ENCODE data around the gene ARF4. TPM values are rescaled to one million over a fixed set of nuclear protein-coding genes. Genes with fewer than 3 reads are reported as not detected.
"Not testable (repeated sequence)": the region's sequence is repeated elsewhere in the genome, so short reads cannot be mapped to it uniquely, and the experiment has no call there.

The ARF4 gene
- polyA plus RNA-seq (ENCODE audit: insufficient read length), result 240 TPM
- long read RNA-seq, donor 1, transcript ARF4-201 (6 exons, 1,660 nt), result major isoform, 86 of 87 reads
- long read RNA-seq, donor 1, partial matches to known transcripts, result 0 of 87 reads
- long read RNA-seq, donor 1, other reads (novel, unspliced or antisense), result 0 of 87 reads
- long read RNA-seq, donor 2, transcript ARF4-201 (6 exons, 1,660 nt), result major isoform, 90 of 90 reads
- long read RNA-seq, donor 2, partial matches to known transcripts, result 0 of 90 reads
- long read RNA-seq, donor 2, other reads (novel, unspliced or antisense), result 0 of 90 reads
- long read RNA-seq, donor 3, transcript ARF4-201 (6 exons, 1,660 nt), result major isoform, 64 of 65 reads
- long read RNA-seq, donor 3, partial matches to known transcripts, result 0 of 65 reads
- long read RNA-seq, donor 3, other reads (novel, unspliced or antisense), result 0 of 65 reads
- long read RNA-seq, donor 4, transcript ARF4-201 (6 exons, 1,660 nt), result major isoform, 5 of 5 reads
- long read RNA-seq, donor 4, partial matches to known transcripts, result 0 of 5 reads
- long read RNA-seq, donor 4, other reads (novel, unspliced or antisense), result 0 of 5 reads
- long read RNA-seq, donor 5, transcript ARF4-201 (6 exons, 1,660 nt), result major isoform, 114 of 115 reads
- long read RNA-seq, donor 5, partial matches to known transcripts, result 0 of 115 reads
- long read RNA-seq, donor 5, other reads (novel, unspliced or antisense), result 0 of 115 reads
- long read RNA-seq, donor 6, transcript ARF4-201 (6 exons, 1,660 nt), result major isoform, 83 of 84 reads
- long read RNA-seq, donor 6, partial matches to known transcripts, result 0 of 84 reads
- long read RNA-seq, donor 6, other reads (novel, unspliced or antisense), result 0 of 84 reads
- long read RNA-seq, donor 7, transcript ARF4-201 (6 exons, 1,660 nt), result major isoform, 123 of 134 reads
- long read RNA-seq, donor 7, partial matches to known transcripts, result 10 of 134 reads
- long read RNA-seq, donor 7, other reads (novel, unspliced or antisense), result 0 of 134 reads
- long read RNA-seq, donor 8, transcript ARF4-201 (6 exons, 1,660 nt), result major isoform, 37 of 37 reads
- long read RNA-seq, donor 8, partial matches to known transcripts, result 0 of 37 reads
- long read RNA-seq, donor 8, other reads (novel, unspliced or antisense), result 0 of 37 reads

DNA sequence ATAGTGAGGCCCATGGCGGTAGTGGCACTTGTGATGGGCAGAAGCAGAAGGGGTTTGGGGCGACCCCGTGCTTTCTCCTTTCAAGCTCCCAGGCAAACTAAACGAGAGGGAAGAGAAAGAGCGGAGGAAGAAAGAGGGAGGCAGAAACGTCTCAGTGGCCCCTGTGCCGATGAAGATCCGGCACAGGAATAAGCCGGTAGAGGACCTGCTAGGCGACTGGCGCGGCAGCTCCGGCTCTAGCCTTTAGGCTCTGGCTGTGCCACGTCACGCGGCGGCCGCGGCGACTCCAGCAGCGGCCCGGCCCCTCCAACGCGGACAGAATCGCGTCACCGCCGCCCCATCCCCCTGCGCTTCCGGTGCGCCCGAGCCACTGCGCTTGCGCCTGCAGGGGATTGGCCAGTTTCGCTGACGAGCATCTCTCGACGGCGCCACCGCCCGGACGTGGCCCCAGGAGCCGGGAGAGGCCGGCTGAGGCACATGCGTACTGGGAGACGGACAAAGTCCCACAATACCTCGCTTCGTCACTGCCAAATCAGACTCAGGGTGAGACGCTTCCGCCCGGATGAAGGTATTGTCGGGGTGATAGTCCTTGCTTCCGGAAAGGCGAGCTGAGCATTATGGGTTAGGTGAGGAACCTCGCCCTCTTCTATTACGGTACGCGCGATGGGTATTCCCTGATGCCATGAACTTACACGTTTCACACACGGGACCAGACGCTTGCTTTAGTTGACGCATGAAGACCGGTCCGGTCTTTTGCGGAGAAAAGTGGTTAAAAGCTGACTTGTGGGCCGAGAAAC lies at the start of gene ARF4:
ARF4 (minus strand) TSS at position 218 of the 797 bp plus-strand sequence; CDS start at position 14, 204 bp downstream.
- peak; percentile 99 for DNase-seq

DNA sequence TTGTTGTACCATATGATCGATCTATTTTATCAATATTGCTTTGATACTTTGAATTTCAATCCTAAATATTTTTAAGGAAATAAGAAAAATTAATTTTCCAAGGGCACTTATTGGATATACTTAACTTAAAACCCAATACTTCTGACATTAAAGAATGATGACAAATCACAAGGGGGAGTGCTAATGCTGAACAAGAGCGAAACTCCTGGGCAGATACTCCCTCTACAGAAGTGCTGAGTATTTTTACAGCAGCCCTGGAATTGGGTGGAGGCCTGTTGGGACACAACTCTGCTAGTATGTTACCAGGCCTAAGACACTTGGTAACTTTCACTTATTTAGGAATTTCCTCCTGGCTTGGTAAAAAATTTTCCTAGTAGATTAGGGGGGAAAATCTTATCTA lies 49.6 kb upstream of the ARF4 start:
- DNase-seq, result peak; percentile 3

DNA sequence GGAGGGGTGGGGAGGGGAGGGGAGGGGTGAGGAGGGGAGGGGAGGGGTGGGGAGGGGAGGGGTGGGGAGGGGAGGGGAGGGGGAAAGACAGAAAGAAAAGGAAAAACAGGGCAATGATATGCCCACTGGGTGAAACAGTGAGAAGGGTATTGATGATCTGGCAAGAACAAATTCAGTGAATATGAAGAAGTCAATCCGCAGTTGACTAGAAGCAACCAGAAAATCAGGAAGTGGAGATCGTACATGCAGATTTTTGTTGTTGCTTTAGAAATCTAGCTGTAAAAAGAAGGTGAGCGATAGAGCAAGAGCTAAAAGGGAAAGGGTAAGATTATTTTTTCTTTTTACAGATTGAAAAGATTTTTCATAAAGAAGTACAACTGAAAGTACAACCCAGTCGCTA lies 47.6 kb upstream of the ARF4 start:
- DNase-seq, result no peak

DNA sequence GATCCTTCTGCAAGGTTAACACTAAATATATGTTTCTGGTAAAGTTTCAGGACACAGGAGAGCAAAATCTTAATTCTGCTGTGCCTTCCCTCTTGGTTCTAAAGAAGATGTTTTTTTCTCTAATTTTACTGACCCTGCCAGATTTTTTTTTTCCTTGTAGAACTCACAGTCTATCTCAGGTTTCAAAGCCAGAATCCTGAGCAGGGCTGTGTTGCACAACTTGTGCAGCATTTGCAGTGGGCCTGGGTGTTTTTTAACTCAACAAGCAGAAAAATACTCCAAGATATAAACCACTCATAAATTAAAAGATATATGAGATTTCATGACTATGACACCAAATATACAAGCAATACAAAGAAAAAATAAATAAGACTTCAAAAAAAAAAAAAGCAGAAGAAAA lies 40.2 kb upstream of the ARF4 start:
- no peak for DNase-seq

DNA sequence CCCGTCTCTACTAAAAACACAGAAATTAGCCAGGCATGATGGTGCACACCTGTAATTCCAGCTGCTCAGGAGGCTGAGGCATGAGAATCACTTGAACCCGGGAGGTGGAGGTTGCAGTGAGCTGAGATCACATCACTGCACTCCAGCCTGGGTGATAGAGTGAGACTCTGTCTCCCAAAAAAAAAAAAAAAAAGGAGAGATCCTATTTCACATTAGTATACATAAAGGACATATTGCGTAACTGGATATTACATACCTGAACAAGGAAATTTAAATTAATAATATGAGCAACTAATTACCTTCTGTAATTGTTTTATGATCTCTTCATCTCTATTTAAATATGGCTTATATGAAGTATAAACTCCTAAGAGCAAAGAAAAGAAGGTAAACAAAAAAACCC lies 37.1 kb upstream of the ARF4 start:
- DNase-seq, result not testable (repeated sequence)

DNA sequence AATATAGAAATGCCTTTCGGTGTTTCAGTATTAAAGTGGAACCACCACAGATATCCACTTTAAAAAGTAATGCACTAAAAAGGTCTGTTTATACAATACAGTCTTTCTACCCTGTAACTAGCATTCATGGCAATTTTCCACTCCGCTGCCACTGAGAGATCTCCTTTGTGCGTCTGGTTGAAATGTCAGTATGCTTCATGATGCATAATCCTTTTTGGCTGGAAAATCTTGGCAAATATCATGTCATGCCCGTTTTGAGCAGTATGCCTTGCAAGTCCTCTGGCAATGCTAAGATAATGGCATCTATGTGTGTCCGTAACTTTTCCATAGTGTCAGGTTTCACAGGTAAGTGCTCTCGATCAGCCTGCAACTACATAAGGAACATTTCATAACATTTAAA lies 30.8 kb upstream of the ARF4 start:
- DNase-seq, result no peak

DNA sequence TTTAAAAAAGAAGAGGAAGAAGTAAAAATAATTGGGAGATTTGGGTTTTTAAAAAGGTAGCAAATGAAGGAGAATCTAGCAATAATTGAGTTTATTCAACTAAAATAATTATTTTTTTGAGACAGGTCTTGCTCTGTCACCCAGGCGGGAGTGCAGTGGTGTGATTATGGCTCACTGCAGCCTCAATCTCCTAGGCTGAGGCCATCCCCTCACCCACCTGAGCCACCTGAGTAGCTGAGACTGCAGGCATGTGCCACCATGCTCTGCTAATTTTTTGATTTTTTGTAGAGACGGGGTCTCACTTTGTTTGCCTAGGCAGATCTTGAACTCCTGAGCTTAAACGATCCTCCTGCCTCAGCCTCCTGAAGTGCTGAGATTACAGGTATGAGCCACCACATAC lies 27.7 kb upstream of the ARF4 start:
- no peak for DNase-seq

DNA sequence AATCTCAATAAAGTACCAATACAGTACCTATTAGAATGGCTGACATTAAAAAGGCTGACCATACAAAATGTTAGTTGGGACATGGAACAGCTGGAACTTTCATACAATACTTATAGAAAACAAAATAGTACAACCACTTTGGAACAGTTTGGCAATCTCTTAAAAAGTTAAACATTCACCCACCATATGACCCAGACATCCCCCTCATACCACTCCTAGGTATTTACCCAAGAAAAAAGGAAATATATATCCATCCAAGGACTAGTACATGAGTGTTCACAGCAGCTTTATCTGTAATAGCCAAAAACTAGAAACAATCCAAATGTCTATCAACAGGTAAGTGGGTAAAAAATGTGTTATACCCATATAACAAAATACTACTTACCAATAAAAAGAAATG lies 25.2 kb upstream of the ARF4 start:
- no peak for DNase-seq

DNA sequence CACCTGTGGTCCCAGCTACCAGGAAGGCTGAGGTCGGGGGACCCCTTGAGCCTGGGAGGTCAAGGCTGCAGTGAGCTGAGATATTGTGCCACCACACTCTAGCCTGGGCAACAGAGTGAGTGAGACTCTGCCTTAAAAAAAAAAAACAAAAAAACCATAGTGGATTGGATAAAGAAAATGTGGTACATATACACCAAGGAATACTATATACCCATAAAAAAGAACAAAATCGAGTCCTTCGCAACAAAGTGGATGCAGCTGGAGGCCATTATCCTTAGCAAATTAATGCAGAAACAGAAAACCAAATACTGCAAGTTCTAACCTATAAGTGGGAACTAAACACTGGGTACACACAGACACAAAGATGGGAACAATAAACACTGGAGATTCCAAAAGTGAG lies 20.6 kb upstream of the ARF4 start:
- no peak for DNase-seq

DNA sequence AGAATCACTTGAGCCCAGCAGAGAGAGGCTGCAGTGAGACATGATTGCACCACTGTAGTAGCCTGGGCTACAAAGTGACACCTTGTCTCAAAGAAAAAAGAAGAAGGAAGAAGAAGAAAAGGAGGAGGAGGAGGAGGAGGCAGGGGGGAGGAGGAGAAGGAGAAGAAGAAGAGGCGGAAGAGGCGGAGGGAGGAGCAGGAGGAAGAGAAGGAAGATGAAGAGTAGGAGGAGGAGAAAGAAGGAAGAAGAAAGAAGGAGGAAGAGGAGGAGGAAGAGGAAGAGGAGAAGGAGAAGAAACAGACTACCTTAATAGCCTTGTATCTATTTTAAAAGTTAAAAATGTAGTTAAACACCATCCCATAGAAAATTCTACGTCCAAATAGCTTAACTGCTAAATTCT lies 19.1 kb upstream of the ARF4 start:
- no peak for DNase-seq

DNA sequence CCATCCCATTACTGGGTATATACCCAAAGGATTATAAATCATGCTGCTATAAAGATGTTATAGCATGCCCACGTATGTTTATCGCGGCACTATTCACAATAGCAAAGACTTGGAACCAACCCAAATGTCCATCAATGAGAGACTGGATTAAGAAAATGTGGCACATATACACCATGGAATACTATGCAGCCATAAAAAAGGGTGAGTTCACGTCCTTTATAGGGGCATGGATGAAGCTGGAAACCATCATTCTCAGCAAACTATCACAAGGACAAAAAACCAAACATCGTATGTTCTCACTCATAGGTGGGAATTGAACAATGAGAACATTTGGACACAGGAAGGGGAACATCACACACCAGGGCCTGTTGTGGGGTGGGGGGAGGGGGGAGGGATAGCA lies 14.7 kb upstream of the ARF4 start:
- DNase-seq, result not testable (repeated sequence)

DNA sequence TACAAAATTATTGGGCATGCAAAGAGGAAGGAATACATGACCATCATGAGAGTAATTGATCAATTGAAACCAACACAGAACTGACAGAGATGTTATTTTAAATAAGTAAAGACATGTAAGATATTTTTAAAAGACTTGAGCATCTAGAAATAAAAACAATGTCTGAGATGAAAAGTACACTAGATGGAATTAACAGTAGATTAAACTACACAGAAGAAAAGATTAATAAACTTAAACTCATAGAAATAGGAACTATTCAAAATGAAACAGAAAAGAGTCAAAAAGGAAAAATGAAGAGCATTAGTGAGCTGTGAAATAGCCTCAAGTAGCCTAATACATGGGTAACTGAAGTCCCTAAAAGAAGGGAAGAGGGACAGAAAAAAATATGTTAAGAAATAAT lies 8.5 kb upstream of the ARF4 start:
- no peak for DNase-seq

DNA sequence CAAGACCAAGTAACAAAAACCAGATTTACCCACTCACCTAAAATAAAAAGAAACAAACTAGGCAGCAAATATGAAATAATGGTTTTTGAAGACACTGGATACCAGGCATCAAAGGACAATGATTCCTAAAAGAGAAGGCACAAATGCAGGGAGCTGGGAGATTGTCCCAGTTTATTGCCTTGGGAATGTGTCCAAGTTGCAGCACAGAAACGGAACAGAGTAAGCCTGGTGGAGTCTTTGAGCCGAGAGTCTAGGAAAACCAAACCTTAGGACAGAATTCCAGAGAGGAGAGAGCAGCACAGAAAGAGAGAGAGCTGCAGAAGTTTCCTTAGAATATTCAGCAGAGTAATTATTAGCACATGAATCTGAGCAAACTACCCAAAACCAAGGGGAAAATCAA lies 7.8 kb upstream of the ARF4 start:
- no peak for DNase-seq

DNA sequence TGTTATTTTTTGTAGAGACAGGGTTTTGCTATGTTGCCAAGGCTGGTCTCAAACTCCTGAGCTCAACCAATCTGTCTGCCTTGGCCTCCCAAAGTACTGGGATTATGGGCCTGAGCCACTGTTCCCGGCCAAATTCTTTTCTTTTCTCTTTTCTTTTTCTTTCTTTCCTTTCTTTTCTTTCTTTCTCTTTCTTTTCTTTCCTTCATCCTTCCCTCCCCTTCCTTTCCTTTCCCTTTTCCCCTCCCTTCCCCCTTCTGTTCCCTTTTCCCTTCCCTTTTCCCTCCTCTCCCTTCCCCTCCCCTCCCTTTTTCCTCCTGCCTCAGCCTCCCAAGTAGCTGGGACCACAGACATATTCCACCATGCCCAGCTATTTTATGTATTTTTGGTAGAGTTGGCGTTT lies 3.1 kb upstream of the ARF4 start:
- no peak for DNase-seq

DNA sequence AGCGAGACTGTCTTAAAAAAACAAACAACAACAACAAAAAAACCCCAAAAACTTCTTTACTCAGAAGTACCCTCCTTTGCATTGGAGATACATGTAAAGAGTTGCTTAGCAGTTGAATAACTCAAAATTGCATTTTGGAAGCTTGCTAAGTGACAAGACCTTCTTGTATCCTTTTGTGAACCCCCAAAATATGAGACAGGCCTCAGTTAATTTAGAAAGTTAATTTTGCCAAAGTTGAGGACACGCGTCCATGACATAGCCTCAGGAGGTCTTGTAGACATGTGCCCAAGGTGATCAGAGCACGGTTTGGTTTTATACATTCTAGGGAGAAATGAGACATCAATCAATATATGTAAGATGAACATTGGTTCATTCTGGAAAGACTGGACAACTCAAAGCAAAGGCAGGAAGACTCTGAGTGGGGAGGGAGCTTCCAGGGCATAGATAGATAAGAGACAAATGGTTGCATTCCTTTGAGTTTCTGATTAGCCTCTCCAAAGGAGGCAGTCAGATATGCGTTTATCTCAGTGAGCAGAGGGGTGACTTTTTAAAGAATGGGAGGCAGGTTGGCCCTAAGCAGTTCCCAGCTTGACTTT lies 1.7 kb upstream of the ARF4 start:
- no peak for DNase-seq

DNA sequence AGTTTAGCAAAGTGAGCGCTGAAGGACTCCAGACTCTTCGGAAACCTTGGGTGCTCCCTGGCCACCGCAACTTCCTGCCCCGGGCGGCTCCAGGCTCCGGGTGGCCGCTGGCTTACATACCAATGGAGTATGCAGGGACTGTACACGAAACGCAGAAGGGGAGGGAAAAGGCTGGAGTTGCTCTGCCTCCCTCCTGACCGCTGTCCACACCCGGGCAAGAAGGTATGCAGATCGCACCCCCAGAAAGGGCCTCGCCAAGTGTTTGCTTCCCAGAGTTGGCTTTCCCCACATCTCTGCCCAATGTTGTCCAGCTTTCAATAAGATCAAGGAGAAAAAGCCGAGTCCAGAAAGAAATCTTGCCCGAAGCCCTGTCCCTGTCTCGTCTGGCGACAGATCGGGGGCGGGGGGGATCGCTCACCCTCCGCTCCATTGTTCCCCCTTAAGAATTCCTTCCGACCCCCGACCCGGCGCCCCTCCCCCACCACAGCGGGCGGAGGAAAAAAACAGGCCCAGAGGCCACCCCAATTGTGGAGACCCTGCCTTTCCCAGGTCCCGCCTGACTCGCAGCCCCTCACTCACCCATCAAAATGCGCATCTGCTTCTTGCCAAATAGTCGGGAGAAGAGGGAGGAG lies 533 bp downstream of the ARF4 start:
- DNase-seq, result peak; percentile 62

DNA sequence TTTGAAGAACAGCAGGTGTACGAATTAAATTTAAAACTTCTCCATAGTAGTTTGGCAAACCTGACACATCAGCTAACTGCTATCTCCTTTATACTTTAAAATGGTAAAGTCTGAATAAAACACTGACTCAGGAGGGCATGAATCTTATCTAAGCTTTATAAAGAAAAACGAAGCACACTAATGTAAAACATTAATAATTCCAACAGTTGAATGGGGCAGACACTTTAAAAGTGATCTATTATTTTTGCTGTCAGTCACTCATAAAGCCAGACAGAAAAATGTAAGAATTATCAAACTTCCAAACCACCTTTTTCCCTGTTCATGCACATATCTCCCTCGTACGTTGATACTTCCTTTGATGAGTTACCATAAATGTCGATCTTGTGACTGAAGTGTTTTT lies 2.6 kb downstream of the ARF4 start:
- no peak for DNase-seq

DNA sequence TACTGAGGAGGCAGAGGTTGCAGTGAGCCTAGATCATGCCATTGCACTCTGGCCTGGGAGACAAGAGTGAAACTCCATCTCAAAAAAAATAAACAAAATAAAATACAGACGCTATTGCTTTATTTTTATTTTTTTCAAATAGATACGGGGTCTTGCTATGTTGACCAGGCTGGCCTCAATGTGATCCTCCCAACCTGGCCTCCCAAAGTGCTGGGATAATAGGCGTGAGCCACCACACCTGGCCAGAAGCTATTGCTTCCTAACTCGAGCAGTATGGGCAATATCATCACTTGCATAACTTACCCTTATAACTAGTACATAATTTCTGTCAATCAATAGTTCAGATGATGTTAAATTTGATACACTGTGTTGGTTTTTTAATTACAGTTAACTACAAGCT lies 3.0 kb downstream of the ARF4 start:
- DNase-seq, result no peak

DNA sequence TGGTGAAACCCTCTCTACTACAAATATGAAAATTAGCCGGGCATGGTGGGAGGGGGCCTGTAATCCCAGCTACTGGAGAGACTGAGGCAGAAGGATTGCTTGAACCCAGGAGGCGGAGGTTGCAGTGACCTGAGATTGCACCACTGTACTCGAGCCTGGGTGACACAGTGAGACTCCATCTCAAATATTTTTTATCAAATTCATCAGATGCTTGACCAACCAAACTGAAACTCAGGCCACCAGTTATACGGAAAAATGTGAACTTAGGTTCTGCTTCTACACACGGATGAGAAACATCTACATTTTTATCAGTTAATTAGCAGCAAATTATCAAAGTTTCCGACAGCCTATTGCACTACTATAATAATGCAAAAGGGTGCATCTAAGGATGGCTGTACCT lies 4.8 kb downstream of the ARF4 start:
- DNase-seq, result no peak

DNA sequence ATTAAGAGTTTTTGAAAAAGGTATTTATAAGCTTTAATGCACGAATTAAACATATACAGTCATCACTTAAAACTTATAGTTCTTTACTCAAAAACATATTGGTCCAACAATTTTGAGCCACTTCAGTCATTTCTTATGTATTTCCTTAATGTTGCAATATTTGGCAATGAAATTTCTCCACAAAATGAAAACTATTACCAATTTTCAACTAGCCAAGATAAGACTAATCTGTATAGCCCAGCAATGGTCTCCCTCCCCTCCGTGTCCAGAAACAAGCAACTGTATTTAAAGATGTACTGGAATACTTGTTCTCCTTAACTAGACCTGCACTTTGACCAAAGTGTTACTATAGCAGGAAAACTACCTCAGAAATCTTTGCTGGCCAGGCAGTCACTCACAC lies 9.2 kb downstream of the ARF4 start:
- DNase-seq, result no peak

DNA sequence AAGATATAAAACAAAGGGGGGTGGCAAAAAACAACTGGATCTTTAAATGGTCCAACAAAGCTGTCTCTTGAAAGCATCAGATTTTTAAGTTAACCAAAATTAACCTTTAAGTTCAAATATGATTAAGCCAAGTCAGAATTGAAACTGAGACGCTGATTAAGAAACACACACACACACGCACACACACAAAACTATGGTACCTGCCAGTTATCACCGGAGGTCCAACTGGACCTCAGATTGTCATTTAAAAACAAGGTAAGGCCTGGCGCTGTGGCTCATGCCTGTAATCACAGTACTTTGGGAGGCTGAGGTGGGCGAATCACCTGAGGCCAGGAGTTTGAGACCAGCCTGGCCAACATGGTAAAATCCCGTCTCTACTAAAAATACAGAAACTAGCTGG lies 10.4 kb downstream of the ARF4 start:
- DNase-seq, result no peak
